GM19023 (cell line): ENCODE measurements around the gene EYA4.

Source experiments
- ATAC-seq: cut with Tn5 transposase; IDR thresholded peaks from one replicate; pipeline ENCODE4 v1.9.1; 2021; ENCODE audit warnings: mild to moderate bottlenecking, moderate library complexity; ENCODE audit not compliant: unreplicated experiment

Gene EYA4

GRCh38 chr6:133288662-133289061, 47.5 kb downstream of the EYA4 start:
- no peak for ATAC-seq

GRCh38 chr6:133289733-133290306, 48.7 kb downstream of the EYA4 start:
- ATAC-seq, result no peak

GRCh38 chr6:133290930-133291329, 49.8 kb downstream of the EYA4 start:
- ATAC-seq, result no peak

- ATAC-seq, result no peak
Measured at GRCh38 chr6:133291671-133292070, 50.5 kb downstream of the EYA4 start.

GRCh38 chr6:133297657-133298056, 56.5 kb downstream of the EYA4 start:
- no peak for ATAC-seq

DNA sequence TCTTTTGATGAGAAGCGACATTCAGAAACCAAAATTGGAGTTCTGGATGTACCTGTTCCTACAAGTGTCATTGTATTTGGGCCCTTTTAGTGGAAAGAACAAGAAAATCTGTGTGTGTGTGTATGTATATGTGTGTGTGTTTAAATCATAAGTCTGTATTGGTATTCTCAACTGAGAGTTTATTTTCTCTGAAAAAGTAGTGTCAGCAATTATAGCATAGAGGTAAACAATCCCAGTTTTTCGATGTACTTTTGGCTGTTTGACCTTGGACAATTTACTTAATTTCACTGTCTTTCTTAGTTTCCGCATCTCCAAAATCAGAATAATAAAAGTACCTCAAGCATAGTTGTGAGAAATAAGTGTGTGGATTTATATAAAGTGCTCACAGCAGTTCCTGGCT, 57.2 kb downstream of the EYA4 start:
- ATAC-seq, result no peak

DNA sequence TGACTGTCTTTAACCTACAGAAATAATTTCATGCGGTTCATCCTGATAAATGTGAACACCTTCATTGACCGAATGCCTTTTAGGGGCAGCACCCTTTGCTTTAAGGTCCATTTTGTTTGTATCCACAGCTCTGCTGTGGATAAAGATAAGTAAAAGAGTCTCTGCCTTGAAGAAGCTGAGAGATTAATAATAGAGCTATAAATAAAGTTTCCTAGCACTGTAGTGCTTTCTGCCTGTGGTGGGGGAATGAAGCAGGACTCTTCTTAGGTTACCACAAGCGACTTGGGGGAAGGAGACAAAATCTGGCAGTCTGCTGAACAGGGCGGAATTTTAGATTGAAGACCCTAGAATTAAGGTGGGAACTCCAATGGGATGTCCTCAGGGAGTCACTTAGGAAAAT, 57.6 kb downstream of the EYA4 start:
- no peak for ATAC-seq

GRCh38 chr6:133300896-133301295, 59.7 kb downstream of the EYA4 start:
- ATAC-seq, result no peak

DNA sequence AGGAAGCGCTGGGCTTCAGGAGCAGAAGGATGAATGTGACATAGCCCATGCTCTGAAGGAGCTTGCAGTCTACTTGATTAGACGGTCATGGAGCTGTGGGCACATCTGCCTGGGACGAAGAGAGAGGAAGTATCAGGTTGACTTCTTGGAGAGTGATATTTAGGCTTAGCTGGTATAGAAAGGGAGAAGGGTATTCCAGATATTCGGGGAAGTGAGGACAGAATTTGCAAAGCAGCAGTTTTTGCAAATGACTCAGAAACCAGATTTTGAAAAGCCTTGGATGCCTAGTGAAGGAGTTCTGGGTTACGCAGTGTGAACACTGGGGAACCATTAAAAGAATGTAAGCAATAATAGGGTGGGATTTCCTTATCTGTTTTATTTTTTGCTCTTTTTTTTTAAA, 60.7 kb downstream of the EYA4 start:
- ATAC-seq, result no peak

GRCh38 chr6:133306931-133307330, 65.8 kb downstream of the EYA4 start:
- no peak for ATAC-seq

DNA sequence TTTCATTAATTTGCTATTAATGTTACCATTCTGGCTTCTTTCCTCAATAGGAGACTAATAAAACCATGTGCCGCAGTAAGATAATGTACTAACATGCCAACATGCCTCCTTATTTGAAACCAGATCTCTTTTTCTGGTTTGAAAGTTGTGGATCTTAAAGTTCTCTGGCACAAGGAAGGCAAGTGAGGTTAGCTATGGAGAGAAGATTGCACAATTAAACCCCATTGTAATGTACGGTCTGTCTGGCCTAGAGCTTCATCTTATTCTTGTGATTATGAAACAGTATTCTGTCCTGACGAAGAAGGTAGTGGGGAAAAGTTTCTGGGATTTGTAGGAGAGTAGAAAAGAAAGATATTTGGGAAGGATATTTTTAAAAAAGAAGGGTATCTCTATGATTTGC, 68.4 kb downstream of the EYA4 start:
- no peak for ATAC-seq

DNA sequence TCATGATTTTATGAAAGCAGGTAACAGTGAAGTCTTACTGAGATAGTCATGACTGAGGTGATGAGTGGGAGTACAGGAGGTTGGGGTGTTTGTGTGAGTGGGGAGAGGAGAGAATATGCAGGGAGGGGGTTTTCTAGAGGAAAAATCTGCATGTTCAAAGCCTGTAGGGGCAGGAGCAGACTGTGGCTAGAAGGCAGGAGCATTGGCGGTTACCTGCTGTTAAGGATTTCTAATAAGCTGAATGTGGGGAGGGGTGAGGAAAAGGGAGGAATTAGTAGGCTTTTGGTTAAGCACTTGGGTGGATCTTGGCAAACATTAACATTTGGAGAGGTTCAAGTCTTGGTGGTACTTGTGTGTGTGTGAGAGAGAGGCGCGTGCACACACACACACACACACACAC, 70.8 kb downstream of the EYA4 start:
- ATAC-seq, result no peak

DNA sequence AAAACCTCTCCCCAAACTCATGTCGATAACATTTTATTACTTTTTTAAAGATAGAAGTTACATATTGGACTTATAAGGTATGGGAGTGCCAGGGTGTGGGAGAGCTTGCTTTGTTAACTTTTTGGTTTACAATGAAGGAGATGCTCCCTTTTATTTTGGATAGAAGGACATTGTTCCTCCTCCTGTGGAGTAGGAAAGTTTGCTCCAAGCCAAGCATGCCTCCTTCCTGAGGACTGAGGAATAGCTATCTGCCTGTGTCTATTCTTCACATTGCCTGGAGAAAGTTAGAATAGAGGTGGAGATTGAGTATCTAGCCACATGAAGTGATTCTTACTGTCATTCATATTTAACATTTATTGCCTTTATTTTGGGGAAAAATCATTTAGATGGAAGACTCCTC, 71.9 kb downstream of the EYA4 start:
- no peak for ATAC-seq

DNA sequence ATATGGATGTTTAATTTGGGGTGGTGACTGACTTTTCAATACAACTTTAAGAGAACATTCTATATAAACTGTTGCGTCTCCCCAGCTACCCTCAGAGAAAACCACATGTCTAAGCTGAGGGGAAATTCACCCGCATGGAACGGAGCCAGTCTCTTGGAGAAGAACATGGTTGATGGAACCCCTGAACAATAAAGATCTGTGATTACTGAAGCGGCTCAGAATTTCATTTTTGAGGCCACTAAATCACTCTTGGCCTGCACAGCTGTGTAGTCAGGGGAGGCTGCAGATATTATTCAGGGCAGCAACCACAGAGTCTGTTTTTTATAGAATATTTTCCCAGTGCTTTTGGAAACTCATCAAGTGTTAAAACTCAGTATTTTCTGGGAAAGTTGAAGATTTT, 73.8 kb downstream of the EYA4 start:
- ATAC-seq, result no peak

DNA sequence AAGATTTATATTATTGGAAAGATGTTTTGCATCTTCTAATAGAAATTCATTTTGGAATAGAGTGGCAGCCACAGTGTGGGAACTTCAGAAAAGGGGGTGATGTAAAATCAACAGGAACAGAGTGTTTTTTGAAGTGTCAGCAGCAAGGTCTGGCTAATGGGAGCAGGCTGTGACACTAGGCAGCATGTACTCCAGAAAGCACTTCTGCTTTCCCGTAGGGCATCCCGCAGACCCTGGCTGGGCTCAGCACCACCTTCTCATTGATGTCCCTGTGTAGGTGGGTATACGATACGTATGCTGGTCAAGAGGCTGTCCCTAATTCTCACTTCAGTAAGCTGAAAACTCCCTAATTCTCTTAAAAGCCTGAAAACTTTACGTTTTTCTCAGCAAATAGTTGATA, 74.7 kb downstream of the EYA4 start:
- no peak for ATAC-seq

DNA sequence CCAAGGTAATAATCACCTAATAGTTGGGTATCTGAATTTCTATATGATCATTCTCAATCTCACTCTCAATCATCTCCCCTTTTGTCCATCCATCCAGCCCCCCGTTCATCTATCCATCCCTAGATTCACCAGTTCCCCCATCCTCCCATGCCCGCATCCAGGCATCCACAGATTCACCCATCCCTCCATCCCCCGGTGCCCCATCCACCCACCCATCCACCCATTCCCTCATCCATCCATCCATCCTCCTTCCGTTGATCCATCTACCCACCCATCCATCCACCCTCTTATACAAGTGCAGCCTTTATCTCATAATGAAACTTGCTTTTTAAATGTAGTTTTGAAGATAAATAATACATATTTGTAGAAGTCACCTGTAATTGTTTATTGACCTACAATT, 76.5 kb downstream of the EYA4 start:
- no peak for ATAC-seq

- ATAC-seq, result no peak
Measured at GRCh38 chr6:133326584-133326983, 85.4 kb downstream of the EYA4 start.

- ATAC-seq, result no peak
Measured at GRCh38 chr6:133333852-133334251, 92.7 kb downstream of the EYA4 start.

DNA sequence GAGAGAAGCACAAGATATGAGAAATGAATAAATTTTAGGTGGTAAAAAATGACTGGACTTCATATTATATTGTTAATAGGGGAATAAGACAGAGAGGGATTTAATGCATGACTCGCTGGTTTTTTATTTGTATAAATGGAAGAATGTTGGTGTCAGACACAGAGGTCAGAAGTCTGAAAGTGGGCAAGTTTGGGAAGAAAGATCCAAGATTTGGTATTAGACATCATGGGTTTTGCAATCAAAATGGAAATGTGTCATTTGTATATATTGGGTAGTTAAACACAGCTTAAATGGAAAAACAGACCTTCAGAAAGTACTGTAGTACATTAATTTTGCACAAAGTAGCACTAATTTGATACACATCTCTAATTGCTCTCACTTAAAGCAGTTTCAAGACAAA, 96.2 kb downstream of the EYA4 start:
- no peak for ATAC-seq

- no peak for ATAC-seq
Measured at GRCh38 chr6:133339543-133340384, 98.6 kb downstream of the EYA4 start.

GRCh38 chr6:133340557-133340956, 99.4 kb downstream of the EYA4 start:
- no peak for ATAC-seq

DNA sequence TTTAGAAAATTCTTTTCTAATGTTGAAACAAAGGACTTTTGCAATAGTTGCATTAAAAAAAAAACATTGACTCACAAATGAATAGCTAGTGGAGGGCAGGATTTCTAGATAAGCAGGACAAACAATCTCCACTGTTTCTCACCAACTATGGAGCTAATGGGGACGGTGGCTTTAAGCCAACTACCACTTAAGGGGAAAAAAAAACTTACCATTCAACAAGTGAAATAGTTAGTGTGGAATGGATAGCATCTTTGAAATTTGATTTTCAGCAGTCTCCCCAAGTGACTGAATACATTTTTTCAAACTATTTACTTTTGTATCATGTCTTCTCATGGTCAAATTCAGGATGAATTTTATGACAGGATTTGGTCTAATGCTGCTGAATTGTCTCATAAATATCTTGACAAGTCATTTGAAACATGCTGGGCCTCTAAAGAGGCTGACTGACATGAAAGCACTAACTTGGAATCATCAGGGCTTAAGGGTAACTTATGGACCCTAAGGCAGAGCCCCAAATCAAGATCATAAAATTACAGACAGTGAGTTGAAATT, 100.5 kb downstream of the EYA4 start:
- no peak for ATAC-seq
